ENCODE data around the gene ELOVL6.
"Not testable (repeated sequence)": the region's sequence is repeated elsewhere in the genome, so short reads cannot be mapped to it uniquely, and the experiment has no call there.

The ELOVL6 gene

DNA sequence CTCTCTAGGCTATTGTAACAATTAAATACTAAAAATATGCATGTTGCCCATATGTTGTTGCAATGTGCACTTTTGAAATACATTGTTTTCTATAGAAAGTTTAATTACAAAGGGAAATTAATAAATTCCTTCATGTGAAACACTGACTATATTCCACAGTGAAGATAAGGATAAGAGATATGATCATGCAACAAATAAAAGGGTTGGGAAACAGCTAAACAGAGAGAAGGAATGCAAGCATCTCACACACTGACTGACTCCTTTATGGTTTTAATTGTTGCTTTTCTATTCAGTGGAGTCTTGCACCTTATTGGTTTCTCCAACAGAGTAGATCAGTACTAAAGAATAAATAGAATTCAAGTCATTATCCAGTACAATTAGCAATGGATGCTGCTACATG is 37.8 kb downstream of the ELOVL6 start:
- peaks cover 13% of the 10 kb centered on the region for H3K36me3 Mint-ChIP-seq (ENCODE audit: low read depth)
- no peaks in the 10 kb centered on the region for H3K27me3 Mint-ChIP-seq
- no peak overlapping the region for H3K4me3 Mint-ChIP-seq
- H3K27ac Mint-ChIP-seq, result no peak overlapping the region
- H3K4me1 Mint-ChIP-seq, result peaks cover 25% of the 10 kb centered on the region
- DNase-seq, result no peak
- ATAC-seq, result no peak
- peaks cover 4% of the 10 kb centered on the region for H3K9me3 Mint-ChIP-seq

DNA sequence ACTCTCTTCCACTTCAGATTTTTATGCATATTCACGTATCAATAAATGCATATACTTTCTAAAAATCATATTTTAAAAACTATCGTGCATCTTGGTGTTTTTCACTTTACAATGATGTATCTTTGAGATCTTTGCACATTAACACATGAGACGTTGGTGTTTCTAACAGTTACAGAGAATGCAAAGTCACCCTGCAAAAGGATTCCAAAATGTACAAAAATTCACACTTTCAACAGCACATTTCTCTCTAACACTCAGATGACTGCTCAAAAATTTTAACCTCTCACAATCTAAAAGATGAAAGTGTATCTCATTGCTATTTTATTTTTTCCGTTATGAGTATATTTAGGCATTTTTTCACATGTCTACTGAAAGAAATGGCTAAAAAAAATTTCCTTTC is 38.9 kb downstream of the ELOVL6 start:
- ATAC-seq, result no peak
- H3K4me3 Mint-ChIP-seq, result no peak overlapping the region
- DNase-seq, result no peak
- no peaks in the 10 kb centered on the region for H3K27me3 Mint-ChIP-seq
- peaks cover 11% of the 10 kb centered on the region for H3K36me3 Mint-ChIP-seq (ENCODE audit: low read depth)
- H3K9me3 Mint-ChIP-seq, result no peaks in the 10 kb centered on the region
- H3K4me1 Mint-ChIP-seq, result peaks cover 14% of the 10 kb centered on the region
- H3K27ac Mint-ChIP-seq, result no peak overlapping the region

DNA sequence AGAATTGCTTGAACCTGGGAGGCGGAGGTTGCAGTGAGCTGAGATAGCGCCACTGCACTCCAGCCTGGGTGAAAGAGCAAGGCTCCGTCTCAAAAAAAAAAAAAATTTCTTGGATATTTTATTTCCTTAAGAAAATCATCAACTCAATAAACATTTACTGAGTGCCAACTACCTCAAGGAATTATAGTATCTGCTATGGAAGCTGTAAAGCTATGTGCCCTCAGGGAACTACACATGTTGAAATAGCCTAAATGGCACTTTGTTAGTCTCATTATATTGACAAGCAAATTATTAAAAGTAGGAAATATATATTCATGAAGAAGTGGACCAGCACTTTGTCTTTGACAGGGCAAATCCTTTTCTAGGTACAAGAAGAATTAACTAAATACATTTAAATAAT is 40.8 kb downstream of the ELOVL6 start:
- H3K36me3 Mint-ChIP-seq (ENCODE audit: low read depth), result peaks cover 3% of the 10 kb centered on the region
- DNase-seq (no peak), ATAC-seq (no peak)
- no peaks in the 10 kb centered on the region for H3K27me3 Mint-ChIP-seq
- no peak overlapping the region for H3K4me3 Mint-ChIP-seq
- H3K27ac Mint-ChIP-seq, result no peak overlapping the region
- no peaks in the 10 kb centered on the region for H3K9me3 Mint-ChIP-seq
- no peaks in the 10 kb centered on the region for H3K4me1 Mint-ChIP-seq

DNA sequence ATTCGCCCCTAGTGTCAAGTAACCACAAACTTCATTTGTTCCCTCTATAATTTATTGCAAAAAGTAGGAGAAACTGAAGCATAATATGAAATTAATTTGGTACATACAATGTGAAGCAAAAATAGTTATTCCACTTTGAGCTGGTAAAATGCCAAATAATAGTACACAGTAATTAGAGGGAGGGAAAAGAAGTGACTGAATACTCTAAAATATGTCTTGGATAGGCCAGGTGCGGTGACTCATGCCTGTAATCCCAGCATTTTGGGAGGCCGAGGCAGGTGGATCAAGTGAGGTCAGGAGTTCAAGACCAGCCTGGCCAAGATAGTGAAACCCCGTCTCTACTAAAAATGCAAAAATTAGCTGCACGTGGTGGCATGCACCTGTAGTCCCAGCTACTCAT is 41.2 kb downstream of the ELOVL6 start:
- not testable (repeated sequence) for H3K9me3 Mint-ChIP-seq; H3K36me3 Mint-ChIP-seq (ENCODE audit: low read depth); H3K4me3 Mint-ChIP-seq; DNase-seq; H3K27me3 Mint-ChIP-seq; ATAC-seq; H3K4me1 Mint-ChIP-seq; H3K27ac Mint-ChIP-seq

DNA sequence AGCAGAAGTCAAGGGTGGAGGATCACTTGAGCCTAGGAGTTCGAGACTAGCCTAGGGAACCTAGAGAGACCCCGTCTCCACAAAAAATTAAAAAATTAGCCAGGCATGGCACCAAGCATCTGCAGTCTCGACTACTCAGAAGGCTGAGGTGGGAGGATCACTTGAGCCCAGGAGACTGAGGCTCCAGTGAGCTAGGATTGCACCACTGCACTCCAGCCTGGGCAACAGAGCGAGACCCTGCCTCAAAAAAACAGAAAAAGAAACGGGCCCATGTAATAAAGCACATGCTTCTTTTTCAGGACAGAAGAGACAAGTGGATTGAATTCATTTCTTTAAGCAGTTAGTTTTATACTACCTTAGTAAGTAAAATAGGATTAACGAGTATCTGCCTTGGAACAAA is 42.0 kb downstream of the ELOVL6 start:
- no peak overlapping the region for H3K27ac Mint-ChIP-seq
- H3K27me3 Mint-ChIP-seq, result no peaks in the 10 kb centered on the region
- H3K9me3 Mint-ChIP-seq, result no peaks in the 10 kb centered on the region
- H3K4me1 Mint-ChIP-seq, result no peaks in the 10 kb centered on the region
- ATAC-seq (no peak), DNase-seq (no peak)
- H3K4me3 Mint-ChIP-seq, result no peak overlapping the region
- no peaks in the 10 kb centered on the region for H3K36me3 Mint-ChIP-seq (ENCODE audit: low read depth)

DNA sequence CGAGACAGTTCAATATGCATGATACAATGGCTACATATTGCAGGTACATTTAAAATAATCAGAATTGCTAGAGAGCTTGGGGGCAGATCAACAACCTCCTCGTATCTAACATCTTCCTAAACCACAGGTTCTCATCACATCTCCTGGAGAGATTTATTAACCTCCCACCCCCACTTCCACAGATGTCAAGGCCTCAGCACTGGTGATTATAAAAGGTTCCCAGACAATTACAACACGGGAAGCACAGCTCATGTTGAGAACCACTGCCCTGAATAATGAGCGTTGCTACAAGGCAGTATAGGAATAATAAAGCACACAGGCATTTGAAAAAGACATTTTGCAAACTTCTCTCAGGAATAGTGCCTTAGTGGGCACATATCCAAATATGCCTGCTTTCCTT is 42.8 kb downstream of the ELOVL6 start:
- DNase-seq, result no peak
- ATAC-seq, result no peak
- H3K27ac Mint-ChIP-seq, result no peak overlapping the region
- no peaks in the 10 kb centered on the region for H3K36me3 Mint-ChIP-seq (ENCODE audit: low read depth)
- H3K4me3 Mint-ChIP-seq, result no peak overlapping the region
- H3K9me3 Mint-ChIP-seq, result no peaks in the 10 kb centered on the region
- no peaks in the 10 kb centered on the region for H3K27me3 Mint-ChIP-seq
- no peaks in the 10 kb centered on the region for H3K4me1 Mint-ChIP-seq

DNA sequence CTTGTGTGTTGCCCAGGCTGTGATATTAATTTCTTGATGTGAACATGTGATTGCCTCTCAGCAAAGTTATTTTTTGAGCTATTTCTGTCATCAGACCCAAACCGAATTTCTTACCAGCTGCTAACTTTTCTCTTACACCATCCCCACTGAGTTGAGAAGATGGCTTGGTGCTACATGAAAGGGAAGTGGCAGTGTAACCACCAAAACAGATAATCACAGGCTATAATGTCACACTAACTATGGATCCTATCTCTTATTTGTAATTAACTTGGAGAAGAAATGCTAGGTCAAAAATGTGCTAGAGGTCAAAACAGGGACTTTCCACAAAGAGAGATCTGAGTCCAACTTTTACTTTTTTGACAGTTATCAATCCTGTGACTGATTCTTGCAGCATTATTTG is 43.8 kb downstream of the ELOVL6 start:
- Mint-ChIP-seq H3K27ac (no peak overlapping the region), H3K9me3 (no peaks in the 10 kb centered on the region), H3K27me3 (no peaks in the 10 kb centered on the region), H3K36me3 (ENCODE audit: low read depth) (no peaks in the 10 kb centered on the region), H3K4me3 (no peak overlapping the region), H3K4me1 (no peaks in the 10 kb centered on the region)
- no peak for DNase-seq
- ATAC-seq, result no peak

DNA sequence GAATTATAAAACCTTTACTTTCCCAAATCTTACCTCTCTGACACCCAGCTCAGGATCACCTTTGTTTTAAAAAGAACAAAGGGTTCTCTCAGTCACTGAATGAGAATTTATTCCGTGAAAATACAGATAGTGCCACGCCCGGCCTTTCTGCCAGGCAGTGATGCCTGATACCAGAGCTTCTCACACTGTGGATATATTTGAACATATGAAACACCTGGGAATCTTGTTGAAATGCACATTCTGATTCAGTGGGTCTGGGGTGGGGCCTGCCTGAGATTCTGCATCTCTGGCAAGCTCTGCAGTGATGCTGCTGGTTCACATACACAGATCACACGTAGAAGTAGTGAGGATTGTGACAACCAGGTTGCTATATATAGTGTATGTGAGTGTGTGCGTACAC is 46.0 kb downstream of the ELOVL6 start:
- DNase-seq (no peak), ATAC-seq (no peak)
- Mint-ChIP-seq H3K36me3 (ENCODE audit: low read depth) (no peaks in the 10 kb centered on the region), H3K4me1 (no peaks in the 10 kb centered on the region), H3K27me3 (no peaks in the 10 kb centered on the region), H3K4me3 (no peak overlapping the region), H3K9me3 (no peaks in the 10 kb centered on the region), H3K27ac (no peak overlapping the region)

DNA sequence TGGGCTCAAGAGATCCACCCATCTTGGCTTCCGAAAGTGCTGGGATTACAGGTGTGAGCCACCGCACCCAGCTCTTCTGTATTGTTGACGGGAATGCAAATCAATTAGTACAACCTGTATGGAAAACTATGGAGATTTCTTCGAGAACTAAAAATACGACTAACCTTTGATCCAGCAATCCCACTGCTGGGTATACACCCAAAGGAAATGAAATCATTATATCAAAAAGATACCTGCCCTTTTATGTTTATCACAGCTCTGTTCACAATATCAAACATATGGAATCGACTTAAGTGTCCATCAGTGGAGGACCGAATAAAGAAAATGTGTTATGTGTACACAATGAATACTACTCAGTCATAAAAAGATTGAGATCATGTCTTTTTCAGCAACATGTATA is 49.3 kb downstream of the ELOVL6 start:
- no peaks in the 10 kb centered on the region for H3K9me3 Mint-ChIP-seq

DNA sequence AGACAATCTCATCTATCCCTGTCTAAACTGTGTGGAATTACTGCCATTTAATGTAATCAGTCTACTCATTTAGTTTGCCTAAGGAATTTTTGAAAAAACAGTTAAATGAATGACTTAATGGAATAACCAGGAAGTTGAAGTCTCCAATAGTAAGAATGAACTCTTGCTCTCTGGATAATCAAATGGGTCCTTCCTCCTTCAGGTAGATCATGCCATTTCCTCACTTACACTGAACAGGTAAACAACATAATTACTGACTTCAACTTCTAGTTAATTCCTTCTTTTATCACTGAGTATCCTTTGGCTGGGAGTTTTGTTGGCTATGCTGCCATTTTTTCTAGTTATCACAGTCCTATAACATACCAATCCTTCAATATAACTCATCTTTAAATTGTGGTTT is 56.0 kb downstream of the ELOVL6 start:
- H3K4me3 Mint-ChIP-seq, result no peak overlapping the region
- no peak for ATAC-seq
- H3K27me3 Mint-ChIP-seq, result no peaks in the 10 kb centered on the region
- peaks cover 4% of the 10 kb centered on the region for H3K36me3 Mint-ChIP-seq (ENCODE audit: low read depth)
- H3K9me3 Mint-ChIP-seq, result no peaks in the 10 kb centered on the region
- H3K27ac Mint-ChIP-seq, result no peak overlapping the region
- no peaks in the 10 kb centered on the region for H3K4me1 Mint-ChIP-seq
- no peak for DNase-seq

More for the DNA sequence above, 49.3 kb downstream of the ELOVL6 start:
- Mint-ChIP-seq H3K4me1 (no peaks in the 10 kb centered on the region), H3K4me3 (no peak overlapping the region), H3K27me3 (no peaks in the 10 kb centered on the region), H3K27ac (no peak overlapping the region), H3K36me3 (ENCODE audit: low read depth) (peaks cover 4% of the 10 kb centered on the region)
- ATAC-seq (no peak), DNase-seq (no peak)

DNA sequence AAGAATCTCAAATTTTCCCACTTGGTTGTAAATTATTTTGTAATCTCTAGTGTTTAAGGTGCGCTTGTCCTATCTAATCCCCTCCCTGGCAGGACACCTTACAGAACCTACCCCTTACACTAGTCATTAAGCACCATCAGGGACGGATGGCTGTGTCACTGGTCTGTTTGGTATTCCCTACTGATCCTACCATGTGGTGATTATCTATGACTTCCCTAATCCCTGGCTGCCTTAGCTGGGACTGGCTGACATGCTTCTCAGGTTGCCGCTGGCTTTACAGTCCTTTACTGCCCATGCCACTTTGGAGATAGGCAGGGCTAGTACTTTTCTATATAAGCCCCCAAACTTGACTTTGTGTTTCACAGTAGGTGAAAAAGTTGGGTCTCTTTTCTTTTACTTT is 58.6 kb downstream of the ELOVL6 start:
- no peaks in the 10 kb centered on the region for H3K9me3 Mint-ChIP-seq
- no peak overlapping the region for H3K27ac Mint-ChIP-seq
- no peak overlapping the region for H3K4me3 Mint-ChIP-seq
- no peaks in the 10 kb centered on the region for H3K36me3 Mint-ChIP-seq (ENCODE audit: low read depth)
- no peaks in the 10 kb centered on the region for H3K27me3 Mint-ChIP-seq
- DNase-seq (no peak), ATAC-seq (no peak)
- no peaks in the 10 kb centered on the region for H3K4me1 Mint-ChIP-seq

DNA sequence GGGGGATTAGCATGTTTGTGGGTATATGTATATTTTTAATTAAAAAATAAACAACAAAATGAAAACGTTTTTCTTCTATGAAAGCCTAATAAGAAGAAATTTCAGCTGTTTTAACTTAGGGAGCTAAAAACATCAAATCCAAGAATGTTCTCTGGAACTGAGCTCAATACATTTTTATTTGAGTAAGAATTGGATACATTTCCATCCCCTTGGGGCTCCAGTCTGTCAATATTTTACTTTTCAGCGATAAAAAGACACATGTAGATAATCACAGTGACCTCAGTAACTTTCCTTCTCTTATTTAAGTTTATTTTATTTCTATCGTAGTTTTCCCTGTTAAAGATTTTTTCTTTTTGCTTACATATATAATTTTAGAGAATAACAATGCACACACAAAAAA is 59.3 kb downstream of the ELOVL6 start:
- H3K27ac Mint-ChIP-seq, result no peak overlapping the region

DNA sequence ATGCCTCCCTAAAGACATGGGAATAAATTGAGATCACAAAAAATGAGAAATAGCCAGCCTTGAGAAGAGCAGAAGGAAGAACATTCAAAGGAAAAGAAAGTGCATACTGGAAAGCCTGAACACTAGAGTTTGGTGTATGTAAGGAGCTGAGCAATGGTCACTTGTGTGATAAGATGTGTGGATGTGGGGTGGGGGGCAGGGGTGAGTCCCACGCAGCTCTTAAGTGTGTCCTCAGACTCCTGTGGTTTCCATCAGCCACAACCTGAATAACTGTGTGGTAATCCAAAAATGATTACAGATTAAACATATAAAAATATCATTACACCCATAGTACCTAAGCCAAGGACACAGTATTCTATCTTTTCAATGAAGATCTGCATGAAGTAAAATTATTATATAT is 59.9 kb downstream of the ELOVL6 start:
- H3K27me3 Mint-ChIP-seq, result no peaks in the 10 kb centered on the region
- H3K27ac Mint-ChIP-seq, result no peak overlapping the region

More for the DNA sequence above, 59.3 kb downstream of the ELOVL6 start:
- Mint-ChIP-seq H3K4me3 (no peak overlapping the region), H3K4me1 (no peaks in the 10 kb centered on the region), H3K27me3 (no peaks in the 10 kb centered on the region), H3K36me3 (ENCODE audit: low read depth) (no peaks in the 10 kb centered on the region), H3K9me3 (no peaks in the 10 kb centered on the region)
- ATAC-seq, result no peak
- DNase-seq, result no peak

DNA sequence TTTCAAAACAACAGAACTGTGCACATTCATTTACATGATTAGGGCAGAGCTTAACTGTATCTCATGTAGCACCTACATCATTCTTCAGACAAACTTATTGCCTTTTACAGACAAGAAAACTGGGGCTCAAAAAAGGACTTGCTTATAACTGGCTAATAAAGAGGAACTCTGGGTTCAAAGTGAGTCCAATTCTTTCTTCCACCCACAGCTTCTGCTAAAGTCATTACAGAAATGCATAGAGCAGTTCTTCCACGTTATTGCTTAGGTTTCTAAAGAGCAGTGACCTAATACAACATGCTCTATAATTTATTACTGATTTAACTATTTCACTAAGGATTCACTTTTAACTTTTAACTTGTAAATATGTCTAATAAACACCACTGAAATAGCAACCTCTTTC is 60.6 kb downstream of the ELOVL6 start:
- no peaks in the 10 kb centered on the region for H3K27me3 Mint-ChIP-seq

More for the DNA sequence above, 59.9 kb downstream of the ELOVL6 start:
- Mint-ChIP-seq H3K9me3 (no peaks in the 10 kb centered on the region), H3K4me3 (no peak overlapping the region), H3K4me1 (no peaks in the 10 kb centered on the region), H3K36me3 (ENCODE audit: low read depth) (no peaks in the 10 kb centered on the region)
- ATAC-seq (no peak), DNase-seq (no peak)

DNA sequence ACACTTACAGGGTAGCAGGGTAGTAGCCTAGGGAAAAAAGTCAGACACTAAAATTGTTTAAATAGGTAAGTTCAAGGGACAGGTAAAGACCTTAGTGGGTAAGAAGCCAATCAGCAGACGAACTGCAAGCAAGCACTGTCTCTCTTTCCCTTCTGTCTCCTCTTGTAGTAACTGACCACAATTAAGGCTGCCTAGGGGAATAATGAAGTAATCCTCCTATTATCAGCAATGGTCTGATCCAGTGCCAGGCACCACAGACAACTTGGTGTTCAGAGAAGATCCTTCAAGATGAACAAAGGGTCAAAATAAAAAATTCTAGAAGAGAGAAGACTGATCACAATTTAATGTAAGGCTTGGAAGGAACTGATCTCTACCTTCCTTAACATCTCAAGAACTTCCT is 62.9 kb downstream of the ELOVL6 start:
- no peak overlapping the region for H3K4me3 Mint-ChIP-seq
- H3K27me3 Mint-ChIP-seq, result no peaks in the 10 kb centered on the region
- H3K36me3 Mint-ChIP-seq (ENCODE audit: low read depth), result peaks cover 2% of the 10 kb centered on the region
- DNase-seq (no peak), ATAC-seq (no peak)
- H3K27ac Mint-ChIP-seq, result no peak overlapping the region
- H3K9me3 Mint-ChIP-seq, result no peaks in the 10 kb centered on the region
- no peaks in the 10 kb centered on the region for H3K4me1 Mint-ChIP-seq

More for the DNA sequence above, 60.6 kb downstream of the ELOVL6 start:
- DNase-seq (no peak), ATAC-seq (no peak)
- Mint-ChIP-seq H3K36me3 (ENCODE audit: low read depth) (no peaks in the 10 kb centered on the region), H3K9me3 (no peaks in the 10 kb centered on the region), H3K4me1 (no peaks in the 10 kb centered on the region), H3K27ac (no peak overlapping the region), H3K4me3 (no peak overlapping the region)

DNA sequence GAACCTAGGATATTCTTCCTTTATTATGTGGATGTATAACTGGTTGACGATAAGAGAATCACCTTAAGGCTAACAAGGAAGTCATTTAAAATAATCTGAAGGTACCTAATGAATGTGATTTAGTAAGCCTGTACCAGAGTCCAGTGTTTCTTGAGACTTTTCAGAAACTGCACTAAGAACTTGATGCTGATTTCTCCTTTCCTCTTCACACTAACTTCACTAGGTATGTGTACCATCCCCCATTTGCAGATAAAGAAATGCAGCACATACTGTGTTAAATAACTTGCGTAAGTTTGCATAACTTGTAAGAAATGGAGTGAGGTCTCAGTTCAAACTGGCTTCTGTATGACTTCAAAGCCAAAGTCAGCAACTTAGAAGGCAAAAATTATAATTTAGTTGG is 63.3 kb downstream of the ELOVL6 start:
- no peak overlapping the region for H3K4me3 Mint-ChIP-seq
- no peaks in the 10 kb centered on the region for H3K27me3 Mint-ChIP-seq
- no peaks in the 10 kb centered on the region for H3K4me1 Mint-ChIP-seq
- ATAC-seq (no peak), DNase-seq (no peak)
- no peak overlapping the region for H3K27ac Mint-ChIP-seq
- H3K9me3 Mint-ChIP-seq, result no peaks in the 10 kb centered on the region
- H3K36me3 Mint-ChIP-seq (ENCODE audit: low read depth), result peaks cover 2% of the 10 kb centered on the region

All from activated naive CD8-positive, alpha-beta T cell treated with anti-CD3 and anti-CD28 coated beads, Interleukin-2, amount 50 U/mL, for 24 hours (primary cell).